IPS DF 4.7 (cell line): ENCODE data around the gene FAM89B.
"Not testable (repeated sequence)": the region's sequence is repeated elsewhere in the genome, so short reads cannot be mapped to it uniquely, and the experiment has no call there.

Experiments
- DNase-seq: peaks from one replicate; pipeline ENCODE4 v3.0.0-alpha.2; 2013; ENCODE audit warnings: low spot score; ENCODE audit errors: extremely low read depth

Gene FAM89B

GRCh38 chr11:65572356-65573051 lies at the start of gene FAM89B:
Gene FAM89B, plus strand, starts transcription at chr11:65572538. Its CDS starts 132 bp downstream, at chr11:65572670.
- no peak for DNase-seq

DNA sequence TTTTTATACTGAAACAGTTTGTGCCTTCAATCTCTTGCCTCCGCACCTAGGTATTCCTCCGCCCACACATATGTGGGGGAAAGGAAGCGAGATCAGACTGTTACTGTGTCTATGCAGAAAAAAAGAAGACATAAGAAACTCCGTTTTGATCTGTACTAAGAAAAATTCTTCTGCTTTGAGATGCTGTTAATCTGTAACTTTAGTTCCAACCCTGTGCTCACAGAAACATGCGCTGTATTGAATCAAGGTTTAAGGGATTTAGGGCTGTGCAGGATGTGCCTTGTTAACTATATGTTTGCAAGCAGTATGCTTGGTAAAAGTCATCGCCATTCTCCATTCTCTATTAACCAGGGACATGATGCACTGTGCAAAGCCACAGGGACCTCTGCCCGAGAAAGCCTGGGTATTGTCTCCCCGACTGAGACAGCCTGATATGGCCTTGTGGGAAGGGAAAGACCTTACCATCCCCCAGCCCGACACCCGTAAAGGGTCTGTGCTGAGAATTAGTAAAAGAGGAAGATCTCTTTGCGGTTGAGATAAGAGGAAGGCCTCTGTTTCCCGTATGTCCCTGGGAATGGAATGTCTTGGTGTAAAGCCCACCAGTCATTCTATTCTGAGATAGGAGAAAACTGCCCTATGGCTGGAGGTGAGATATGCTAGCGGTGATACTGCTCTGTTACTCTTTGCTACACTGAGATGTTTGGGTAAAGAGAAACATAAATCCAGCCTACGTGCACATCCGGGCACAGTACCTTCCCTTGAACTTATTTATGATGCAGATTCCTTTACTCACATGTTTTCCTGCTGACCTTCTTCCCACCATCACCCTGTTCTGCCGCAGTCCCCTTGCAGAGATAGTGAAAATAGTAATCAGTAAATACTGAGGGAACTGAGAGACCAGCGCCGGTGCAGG lies 49.4 kb upstream of the FAM89B start:
- DNase-seq: not testable (repeated sequence)

DNA sequence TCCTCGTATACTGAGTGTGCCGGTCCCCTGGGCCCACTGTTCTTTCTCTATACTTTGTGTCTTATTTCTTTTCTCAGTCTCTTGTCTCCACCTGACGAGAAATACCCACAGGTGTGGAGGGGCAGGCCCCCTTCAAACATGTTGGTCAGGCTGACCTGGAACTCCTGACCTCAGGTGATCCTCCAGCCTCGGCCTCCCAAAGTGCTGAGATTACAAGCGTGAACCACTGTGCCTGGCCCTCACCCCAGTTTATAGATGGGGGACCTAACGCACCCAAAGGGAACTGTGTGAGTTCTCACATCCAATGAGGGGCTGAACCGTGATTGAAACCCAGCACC lies 48.7 kb upstream of the FAM89B start:
- DNase-seq: not testable (repeated sequence)

GRCh38 chr11:65524014-65524740 lies 48.2 kb upstream of the FAM89B start:
- DNase-seq: no peak

GRCh38 chr11:65524741-65525545 lies 47.4 kb upstream of the FAM89B start, which contains the start of gene SCYL1:
Gene SCYL1, plus strand, starts transcription at chr11:65525083. Its CDS starts 71 bp downstream, at chr11:65525154.
- DNase-seq: no peak

GRCh38 chr11:65525546-65526480 lies 46.5 kb upstream of the FAM89B start:
- no peak for DNase-seq

DNA sequence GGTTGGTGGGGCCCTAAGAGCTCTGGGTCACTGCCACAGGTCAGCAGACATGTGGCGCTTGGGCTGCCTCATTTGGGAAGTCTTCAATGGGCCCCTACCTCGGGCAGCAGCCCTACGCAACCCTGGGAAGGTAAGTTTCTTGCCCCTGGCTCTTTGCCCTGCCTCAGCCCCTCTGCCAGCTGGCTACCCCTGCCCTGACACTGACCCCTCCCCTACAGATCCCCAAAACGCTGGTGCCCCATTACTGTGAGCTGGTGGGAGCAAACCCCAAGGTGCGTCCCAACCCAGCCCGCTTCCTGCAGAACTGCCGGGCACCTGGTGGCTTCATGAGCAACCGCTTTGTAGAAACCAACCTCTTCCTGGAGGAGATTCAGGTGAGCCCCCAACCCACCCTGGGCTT lies 45.6 kb upstream of the FAM89B start:
- no peak for DNase-seq

DNA sequence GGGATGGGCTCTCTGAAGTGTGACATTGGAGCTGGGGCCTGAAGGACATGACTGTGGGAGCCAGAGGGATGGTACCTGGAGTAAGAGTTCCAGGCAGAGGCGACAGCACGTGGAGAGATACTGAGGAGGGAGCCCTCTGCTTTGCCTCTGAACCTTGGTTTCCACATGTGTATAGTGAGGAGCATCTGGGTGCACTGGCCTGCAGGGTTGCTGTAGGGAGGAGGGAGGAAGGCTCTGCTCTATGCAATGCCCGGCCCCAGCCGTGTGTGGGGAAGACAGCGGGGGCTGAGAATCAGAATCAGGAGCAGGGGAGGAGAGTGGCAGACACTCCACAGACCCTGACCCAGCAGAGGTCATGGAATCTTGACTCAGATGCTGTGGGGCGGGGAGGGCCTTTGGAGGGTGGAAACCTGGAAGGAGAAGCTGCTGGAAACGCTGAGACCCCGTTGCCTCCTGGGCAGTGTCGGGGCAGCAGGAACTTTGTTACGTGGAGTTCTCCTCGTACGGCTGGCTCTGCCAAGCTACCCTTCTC lies 43.5 kb upstream of the FAM89B start:
- no peak for DNase-seq

DNA sequence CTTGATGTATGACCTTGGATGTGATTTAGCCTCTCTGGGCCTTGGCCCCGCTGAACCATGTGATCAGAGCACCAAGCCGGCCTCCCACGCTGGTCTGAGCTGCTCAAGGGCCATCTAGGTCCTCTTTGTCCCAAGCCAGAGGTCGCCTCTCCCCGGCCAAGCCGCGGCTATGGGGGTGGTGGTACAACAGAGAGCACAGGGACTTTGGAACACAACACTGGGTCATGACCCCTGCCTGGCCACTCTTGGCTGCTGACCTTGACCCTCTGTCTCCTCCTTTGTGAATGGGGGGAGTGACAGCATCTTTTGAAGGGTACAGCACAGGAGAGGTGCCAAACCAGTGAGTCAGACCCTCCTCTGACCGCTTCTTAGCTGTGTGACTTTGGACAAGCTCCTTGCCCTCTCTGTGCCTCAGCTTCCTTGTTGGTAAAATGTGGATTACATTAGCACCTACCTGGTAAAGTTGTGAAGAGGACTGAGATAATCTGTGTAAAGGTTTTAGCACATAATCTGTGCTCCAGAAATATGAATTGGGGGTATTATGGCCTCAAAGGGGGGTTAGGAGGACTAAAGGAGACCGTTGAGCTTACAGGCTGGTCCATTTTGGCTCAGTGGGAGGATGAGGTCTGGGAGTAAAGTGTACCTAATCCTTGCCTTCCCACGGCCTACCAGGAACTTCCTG lies 42.7 kb upstream of the FAM89B start:
- no peak for DNase-seq

- DNase-seq: no peak
Measured at GRCh38 chr11:65530157-65530496, 42.2 kb upstream of the FAM89B start.

- DNase-seq: no peak
Measured at GRCh38 chr11:65532388-65533064, 39.8 kb upstream of the FAM89B start.

DNA sequence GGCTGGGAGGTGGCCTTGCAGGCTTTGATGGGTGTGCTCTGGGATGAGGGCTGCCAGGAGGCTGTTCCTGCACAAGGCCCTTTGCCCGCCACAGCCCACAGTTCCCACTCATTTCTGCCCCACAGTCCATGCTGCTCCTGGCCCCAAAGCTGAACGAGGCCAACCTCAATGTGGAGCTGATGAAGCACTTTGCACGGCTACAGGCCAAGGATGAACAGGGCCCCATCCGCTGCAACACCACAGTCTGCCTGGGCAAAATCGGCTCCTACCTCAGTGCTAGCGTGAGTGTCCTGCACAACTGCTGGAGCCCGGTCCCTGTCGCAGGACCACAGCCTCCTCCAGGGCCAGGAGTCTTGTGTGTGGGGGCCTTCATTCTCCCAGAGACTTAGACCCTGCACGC lies 37.2 kb upstream of the FAM89B start:
- DNase-seq: no peak

DNA sequence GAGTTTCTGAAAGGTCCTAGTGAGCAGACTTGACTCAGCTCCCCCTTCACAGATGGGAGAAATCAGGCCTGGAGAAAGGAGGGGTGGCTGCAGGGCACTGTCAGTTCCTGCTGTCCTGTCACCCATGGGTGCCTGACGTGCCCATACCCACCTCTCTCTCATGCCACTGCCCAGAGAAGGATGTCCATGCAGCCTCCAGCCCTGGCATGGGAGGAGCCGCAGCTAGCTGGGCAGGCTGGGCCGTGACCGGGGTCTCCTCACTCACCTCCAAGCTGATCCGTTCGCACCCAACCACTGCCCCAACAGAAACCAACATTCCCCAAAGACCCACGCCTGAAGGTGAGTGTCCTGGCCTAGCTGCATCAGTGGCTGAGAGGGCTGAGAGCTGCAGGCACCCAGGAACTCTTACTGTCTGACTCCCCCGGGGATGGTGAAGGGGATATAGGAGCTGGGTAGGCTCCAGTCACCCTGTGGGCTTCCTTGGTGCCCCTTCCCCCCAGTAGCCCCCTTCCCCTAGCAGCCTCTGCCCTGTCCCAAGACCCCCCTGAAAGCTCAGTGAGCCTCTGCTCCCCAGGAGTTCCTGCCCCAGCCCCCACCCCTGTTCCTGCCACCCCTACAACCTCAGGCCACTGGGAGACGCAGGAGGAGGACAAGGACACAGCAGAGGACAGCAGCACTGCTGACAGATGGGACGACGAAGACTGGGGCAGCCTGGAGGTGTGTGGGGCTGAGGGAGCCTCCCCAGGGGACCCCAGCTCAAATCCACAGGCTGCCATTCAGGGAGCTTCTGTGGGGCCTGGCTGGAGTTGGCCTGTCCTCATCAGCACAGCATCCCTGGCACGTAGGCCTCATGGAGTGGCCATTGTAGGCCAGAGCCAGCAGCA lies 35.7 kb upstream of the FAM89B start:
- DNase-seq: no peak

DNA sequence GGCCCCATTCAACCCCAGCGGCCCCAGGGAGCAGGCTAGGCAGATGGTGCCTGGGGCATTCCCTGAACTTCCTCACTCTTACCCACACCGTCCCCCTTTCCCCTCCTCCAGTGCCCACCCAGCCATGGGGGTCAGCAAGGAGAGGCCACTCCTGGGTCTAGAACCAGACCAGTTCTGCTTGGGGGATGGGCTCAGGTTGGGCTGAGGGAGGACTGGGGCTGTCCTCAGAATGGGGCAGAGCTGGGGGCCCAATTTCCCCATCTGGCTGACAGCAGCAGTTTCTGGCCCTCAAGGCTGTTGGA lies 35.1 kb upstream of the FAM89B start:
- no peak for DNase-seq

DNA sequence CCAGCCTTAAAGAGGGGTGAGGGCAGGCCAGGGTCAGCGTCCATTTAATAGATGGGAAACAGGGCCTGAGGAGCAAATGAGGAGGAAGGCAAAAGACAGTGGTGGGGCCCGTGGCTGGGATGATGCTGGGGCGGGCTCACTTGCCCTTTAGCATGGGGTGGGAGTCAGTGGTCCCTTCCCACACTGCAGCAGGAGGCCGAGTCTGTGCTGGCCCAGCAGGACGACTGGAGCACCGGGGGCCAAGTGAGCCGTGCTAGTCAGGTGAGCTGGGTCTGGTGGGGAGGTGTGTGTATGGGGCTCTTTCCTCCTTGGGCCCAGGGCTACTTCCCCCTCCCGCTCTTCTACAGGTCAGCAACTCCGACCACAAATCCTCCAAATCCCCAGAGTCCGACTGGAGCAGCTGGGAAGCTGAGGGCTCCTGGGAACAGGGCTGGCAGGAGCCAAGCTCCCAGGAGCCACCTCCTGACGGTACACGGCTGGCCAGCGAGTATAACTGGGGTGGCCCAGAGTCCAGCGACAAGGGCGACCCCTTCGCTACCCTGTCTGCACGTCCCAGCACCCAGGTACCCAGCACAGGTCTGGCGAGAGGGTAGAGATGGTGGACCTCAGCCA lies 34.6 kb upstream of the FAM89B start:
- DNase-seq: no peak

DNA sequence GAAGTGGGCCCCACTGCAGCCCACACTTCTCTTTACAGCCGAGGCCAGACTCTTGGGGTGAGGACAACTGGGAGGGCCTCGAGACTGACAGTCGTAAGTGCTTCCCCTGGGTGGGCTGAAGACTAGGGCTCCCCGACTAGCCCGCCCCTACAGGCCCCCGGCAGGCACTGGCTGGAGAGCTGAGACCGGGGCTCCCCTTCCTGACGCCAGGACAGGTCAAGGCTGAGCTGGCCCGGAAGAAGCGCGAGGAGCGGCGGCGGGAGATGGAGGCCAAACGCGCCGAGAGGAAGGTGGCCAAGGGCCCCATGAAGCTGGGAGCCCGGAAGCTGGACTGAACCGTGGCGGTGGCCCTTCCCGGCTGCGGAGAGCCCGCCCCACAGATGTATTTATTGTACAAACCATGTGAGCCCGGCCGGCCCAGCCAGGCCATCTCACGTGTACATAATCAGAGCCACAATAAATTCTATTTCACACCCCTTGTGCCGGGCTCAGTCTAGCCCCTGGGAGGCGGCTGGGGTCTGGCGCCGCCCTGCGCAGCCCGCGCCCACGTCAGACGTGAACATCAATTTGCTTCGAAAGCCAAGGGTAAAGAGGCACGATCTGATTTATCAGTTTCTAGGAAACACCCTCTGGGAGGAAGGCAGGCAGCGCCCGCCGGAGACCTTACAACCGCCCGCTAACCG lies 34.0 kb upstream of the FAM89B start:
- no peak for DNase-seq
